Testis (tissue), 3 donors: ENCODE measurements around the gene ERC1. TPM values are rescaled to one million over a fixed set of nuclear protein-coding genes. Genes with fewer than 3 reads are reported as not detected.

Experiments
- DNase-seq: peaks from one replicate; pipeline ENCODE4 v3.0.0-alpha.2; 2019
- H3K27ac ChIP-seq, 2 donors: fragments of 200-600 bp; sonication (generic); one replicate each; pipeline ENCODE4 v1.5.1; 2019
- H3K27me3 ChIP-seq: fragments of 200-600 bp; sonication (generic); one replicate; pipeline ENCODE4 v1.5.1; 2019
- H3K36me3 ChIP-seq: fragments of 200-600 bp; sonication (generic); one replicate; pipeline ENCODE4 v1.5.1; 2017; ENCODE audit warnings: low read depth; ENCODE audit errors: missing control alignments
- H3K4me1 ChIP-seq: fragments of 200-600 bp; sonication (generic); one replicate; pipeline ENCODE4 v1.5.1; 2019
- H3K4me3 ChIP-seq, 2 donors: fragments of 200-600 bp; sonication (generic); one replicate each; pipeline ENCODE4 v1.5.1; 2017 to 2019
- H3K9me3 ChIP-seq: fragments of 200-600 bp; sonication (generic); one replicate; pipeline ENCODE4 v1.5.1; 2017
- POLR2A ChIP-seq: fragments of 450-650 bp; IDR thresholded peaks from one replicate; pipeline ENCODE4 v1.6.1; 2017; ENCODE audit warnings: antibody characterized with exemption, mild to moderate bottlenecking, moderate library complexity
- WGBS, 2 donors: methylation state at CpG; one replicate each; pipeline ENCODE4 v1.1.5; 2018; 5-methylcytosine and 5-hydroxymethylcytosine counted together
- intact Hi-C: fragments of 100-400 bp; cut with DNase I; formaldehyde crosslinking; loops from one replicate; pipeline ENCODE4 v1.15.1; 2023; ENCODE audit warnings: low total_unique reads
- polyA plus RNA-seq: library from polyadenylated mRNA; stranded (reverse); fragments of 350-450 nt; fragmentation: Illumina TruSeq; extraction: RNeasy Lipid Tissue Mini Kit (QIAGEN cat#74804); gene quantifications from one replicate; pipeline ENCODE4 v1.2.3, GENCODE V29; 2014; ENCODE audit warnings: low read depth, low replicate concordance; ENCODE audit not compliant: insufficient read depth
- total RNA-seq, 2 donors: library from RNA; depleted of rRNA; stranded (reverse); fragments of >200 nt; gene quantifications; one replicate each; pipeline ENCODE4 v1.2.3, GENCODE V29; 2016
- TF ChIP-seq, protein P1 (sequence below), 3 experiments: fragments of 450-650 bp in 2 of 3; fragments of 200-600 bp in 1 of 3; sonication (generic) in 1 of 3; IDR thresholded peaks; one replicate each; pipeline ENCODE4 v1.5.1; 2016 to 2019; ENCODE audit warnings: antibody characterized with exemption in 3 of 3, mild to moderate bottlenecking in 2 of 3, moderate library complexity in 1 of 3

Gene ERC1
- total and polyA plus RNA-seq, 3 donors from 2014 or later, result 25.8 to 109 (median 106) TPM

DNA sequence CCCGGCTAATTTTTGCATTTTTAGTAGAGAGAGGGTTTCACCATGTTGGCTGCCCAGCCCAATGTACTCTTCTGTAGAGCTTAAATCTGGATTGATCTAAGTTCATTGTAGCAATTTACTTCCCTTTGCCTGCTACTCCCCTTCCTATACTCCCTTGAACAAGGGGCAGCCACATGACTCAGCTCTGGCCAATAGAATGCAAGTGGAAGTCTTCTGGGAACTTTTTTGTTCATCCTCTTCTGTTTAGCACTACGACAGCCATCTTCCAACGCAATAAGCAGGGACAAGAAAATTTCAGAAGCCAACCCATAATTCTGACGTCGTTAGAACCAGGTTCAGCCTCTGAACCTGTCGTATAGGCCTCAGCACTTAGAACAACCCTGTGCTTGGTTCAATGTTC, 35.1 kb upstream of the ERC1 start:
- TF ChIP-seq, protein P1, sequence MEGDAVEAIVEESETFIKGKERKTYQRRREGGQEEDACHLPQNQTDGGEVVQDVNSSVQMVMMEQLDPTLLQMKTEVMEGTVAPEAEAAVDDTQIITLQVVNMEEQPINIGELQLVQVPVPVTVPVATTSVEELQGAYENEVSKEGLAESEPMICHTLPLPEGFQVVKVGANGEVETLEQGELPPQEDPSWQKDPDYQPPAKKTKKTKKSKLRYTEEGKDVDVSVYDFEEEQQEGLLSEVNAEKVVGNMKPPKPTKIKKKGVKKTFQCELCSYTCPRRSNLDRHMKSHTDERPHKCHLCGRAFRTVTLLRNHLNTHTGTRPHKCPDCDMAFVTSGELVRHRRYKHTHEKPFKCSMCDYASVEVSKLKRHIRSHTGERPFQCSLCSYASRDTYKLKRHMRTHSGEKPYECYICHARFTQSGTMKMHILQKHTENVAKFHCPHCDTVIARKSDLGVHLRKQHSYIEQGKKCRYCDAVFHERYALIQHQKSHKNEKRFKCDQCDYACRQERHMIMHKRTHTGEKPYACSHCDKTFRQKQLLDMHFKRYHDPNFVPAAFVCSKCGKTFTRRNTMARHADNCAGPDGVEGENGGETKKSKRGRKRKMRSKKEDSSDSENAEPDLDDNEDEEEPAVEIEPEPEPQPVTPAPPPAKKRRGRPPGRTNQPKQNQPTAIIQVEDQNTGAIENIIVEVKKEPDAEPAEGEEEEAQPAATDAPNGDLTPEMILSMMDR (IDR thresholded peaks at IDR 0.05), result no peak
- TF ChIP-seq POLR2A, result no peak
- no peak for DNase-seq
- Histone ChIP-seq H3K27ac (no peak overlapping the region), H3K27me3 (no peaks in the 10 kb centered on the region), H3K36me3 (no peaks in the 10 kb centered on the region), H3K4me3 (no peak overlapping the region), H3K4me1 (no peaks in the 10 kb centered on the region), H3K9me3 (no peaks in the 10 kb centered on the region)
- 94 to 95% methylated on average over 6 of the region's 6 CpGs for WGBS, 2 donors
- intact Hi-C loops, result no loop called here

DNA sequence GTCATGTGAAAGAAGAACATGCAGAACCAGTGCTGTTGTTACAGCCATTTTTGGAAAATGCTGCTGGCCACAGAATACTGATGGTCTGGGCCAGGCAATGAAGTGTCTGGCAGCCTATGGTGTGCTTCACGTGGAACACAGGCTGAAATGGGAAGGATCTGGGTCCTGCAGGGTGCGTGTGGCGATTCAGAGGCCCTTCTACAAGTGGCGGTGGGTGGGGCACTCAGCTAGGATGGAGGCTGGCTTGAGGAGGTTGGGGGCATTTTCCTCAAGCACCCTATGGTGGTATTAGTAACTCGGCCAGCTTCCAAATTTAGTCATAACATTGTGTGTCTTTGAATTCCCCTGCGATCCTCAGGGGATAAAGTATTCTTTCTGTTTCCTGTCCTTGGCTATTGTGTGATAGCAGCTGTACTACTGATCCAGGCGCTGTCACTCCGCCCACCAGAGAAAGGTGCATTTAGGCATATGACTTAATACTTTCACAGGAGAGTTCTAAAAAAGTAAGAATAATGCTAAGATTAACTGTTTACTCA, 32.4 kb upstream of the ERC1 start:
- intact Hi-C loops, result no loop called here
- H3K4me1 ChIP-seq, result no peaks in the 10 kb centered on the region
- 15 to 42% methylated on average over 6 to 8 of the region's 8 CpGs for WGBS, 2 donors
- no peaks in the 10 kb centered on the region for H3K9me3 ChIP-seq
- H3K27me3 ChIP-seq, result no peaks in the 10 kb centered on the region
- no peaks in the 10 kb centered on the region for H3K36me3 ChIP-seq
- DNase-seq, result peak; percentile 25
- H3K27ac ChIP-seq, result peak overlapping the region in 1 of 2 donors; percentile 19
- no peak for TF ChIP-seq POLR2A
- TF ChIP-seq, protein P1 (IDR thresholded peaks at IDR 0.05), result no peak
- H3K4me3 ChIP-seq, result no peak overlapping the region

DNA sequence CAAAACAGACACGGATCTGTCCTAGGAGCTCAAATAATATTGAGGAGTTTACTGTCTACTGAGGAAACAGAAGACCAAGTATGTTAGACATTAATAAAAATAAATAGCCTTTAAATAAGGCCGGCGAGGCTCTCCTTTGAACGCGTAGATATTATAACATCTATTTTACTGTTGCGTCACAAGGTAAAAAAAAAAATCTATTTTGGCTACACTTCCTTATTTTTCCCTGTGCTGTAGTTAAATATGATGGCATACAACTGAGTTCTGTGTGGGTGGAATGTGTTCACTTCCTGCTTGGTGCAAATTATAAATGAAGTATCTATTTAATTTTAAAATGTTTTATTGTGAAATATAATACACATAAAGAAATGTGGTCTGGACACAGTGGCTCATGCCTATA, 24.3 kb upstream of the ERC1 start:
- no peak overlapping the region for H3K4me3 ChIP-seq
- TF ChIP-seq, protein P1 (IDR thresholded peaks at IDR 0.05), result no peak
- no peak for TF ChIP-seq POLR2A
- H3K4me1 ChIP-seq, result peaks cover 4% of the 10 kb centered on the region
- no peaks in the 10 kb centered on the region for H3K36me3 ChIP-seq
- intact Hi-C loops, result no loop called here
- no peaks in the 10 kb centered on the region for H3K27me3 ChIP-seq
- no peak overlapping the region for H3K27ac ChIP-seq
- DNase-seq, result no peak
- 88 to 95% methylated on average over 6 of the region's 6 CpGs for WGBS, 2 donors
- no peaks in the 10 kb centered on the region for H3K9me3 ChIP-seq

DNA sequence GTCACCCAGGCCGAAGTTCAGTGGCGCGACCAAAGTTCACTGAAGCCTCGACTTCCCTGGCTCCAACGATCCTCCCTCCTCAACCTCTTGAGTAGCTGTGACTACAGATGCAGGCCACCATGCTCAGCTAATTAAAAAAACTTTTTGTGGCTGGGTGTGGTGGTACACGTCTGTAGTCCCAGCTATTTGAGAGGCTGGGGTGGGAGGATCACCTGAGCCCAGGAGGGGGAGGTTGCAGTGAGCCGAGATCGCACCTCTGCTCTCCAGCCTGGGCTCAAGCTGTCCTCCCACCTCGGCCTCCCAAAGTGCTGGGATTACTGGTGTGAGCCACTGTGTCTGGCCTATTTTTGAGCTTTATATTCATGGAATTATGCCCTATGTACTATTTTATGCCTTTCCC, 23.4 kb upstream of the ERC1 start:
- Histone ChIP-seq H3K36me3 (no peaks in the 10 kb centered on the region), H3K27ac (no peak overlapping the region), H3K4me1 (peaks cover 4% of the 10 kb centered on the region), H3K4me3 (no peak overlapping the region), H3K9me3 (no peaks in the 10 kb centered on the region), H3K27me3 (no peaks in the 10 kb centered on the region)
- TF ChIP-seq POLR2A, result no peak
- TF ChIP-seq, protein P1 (IDR thresholded peaks at IDR 0.05), result no peak
- DNase-seq, result no peak
- intact Hi-C loops, result no loop called here
- WGBS, 2 donors, result 62 to 73% methylated on average over 9 of the region's 9 CpGs

DNA sequence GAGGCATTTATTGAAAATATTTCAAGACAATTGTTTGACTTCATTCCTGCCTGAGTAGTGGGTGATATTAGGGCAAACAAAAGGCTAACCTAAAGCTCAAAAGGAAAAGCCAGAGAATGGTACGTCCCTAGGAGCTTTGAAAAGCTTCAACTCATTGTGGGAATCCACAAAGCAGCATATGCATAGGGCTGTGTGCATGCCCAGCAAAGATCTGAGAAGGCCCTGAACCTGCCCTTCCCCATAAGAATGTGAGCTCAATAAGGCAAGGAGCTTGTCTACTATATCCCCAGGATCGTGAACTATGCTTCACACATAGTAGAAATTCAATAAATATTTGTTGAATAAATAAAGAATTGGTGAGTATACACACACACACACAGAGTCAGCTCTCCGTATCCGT, 22.5 kb upstream of the ERC1 start:
- H3K4me3 ChIP-seq, result no peak overlapping the region
- TF ChIP-seq POLR2A, result no peak
- TF ChIP-seq, protein P1 (IDR thresholded peaks at IDR 0.05), result no peak
- no peaks in the 10 kb centered on the region for H3K9me3 ChIP-seq
- intact Hi-C loops, result no loop called here
- no peak for DNase-seq
- H3K36me3 ChIP-seq, result no peaks in the 10 kb centered on the region
- peaks cover 4% of the 10 kb centered on the region for H3K4me1 ChIP-seq
- no peaks in the 10 kb centered on the region for H3K27me3 ChIP-seq
- H3K27ac ChIP-seq, result no peak overlapping the region
- WGBS, 2 donors, result 71 to 74% methylated on average over 4 of the region's 4 CpGs
